Astrocyte (in vitro differentiated cells and primary cell): ENCODE data around the gene KCP. TPM values are rescaled to one million over a fixed set of nuclear protein-coding genes. Genes with fewer than 3 reads are reported as not detected.

ENCODE experiments used
- DNase-seq: peaks from one replicate; pipeline ENCODE4 v3.0.0-alpha.2; 2010; ENCODE audit warnings: low read depth
- FAIRE-seq: peaks from 2 replicates; lab custom pipeline; 2011; peaks lifted over from hg19 to GRCh38; lab: Jason Lieb, UNC
- H2AFZ ChIP-seq: 2 replicates; pipeline ENCODE4 v1.6.0; 2012; ENCODE audit warnings: low read depth, low read length, inconsistent platforms
- H3K27ac ChIP-seq: 2 replicates; pipeline ENCODE4 v1.5.1; 2011; ENCODE audit warnings: low read depth, low read length, inconsistent platforms
- H3K27me3 ChIP-seq: 2 replicates; pipeline ENCODE4 v1.6.0; 2011; ENCODE audit warnings: low read length, inconsistent platforms; ENCODE audit not compliant: insufficient read depth
- H3K36me3 ChIP-seq: 2 replicates; pipeline ENCODE4 v1.5.1; 2011; ENCODE audit warnings: low read length, inconsistent platforms; ENCODE audit not compliant: insufficient read depth
- H3K4me1 ChIP-seq: 2 replicates; pipeline ENCODE4 v1.5.1; 2011; ENCODE audit warnings: low read length, inconsistent platforms; ENCODE audit not compliant: insufficient read depth
- H3K4me2 ChIP-seq: 2 replicates; pipeline ENCODE4 v1.6.0; 2012; ENCODE audit warnings: low read length, inconsistent platforms
- H3K4me3 ChIP-seq: 2 replicates; pipeline ENCODE4 v1.5.1; 2011; ENCODE audit warnings: low read depth, mild to moderate bottlenecking, low read length, inconsistent platforms; ENCODE audit not compliant: insufficient read depth
- H3K79me2 ChIP-seq: 2 replicates; pipeline ENCODE4 v1.6.0; 2012; ENCODE audit warnings: mild to moderate bottlenecking, low read length, inconsistent platforms; ENCODE audit not compliant: insufficient read depth
- H3K9ac ChIP-seq: 2 replicates; pipeline ENCODE4 v1.6.0; 2012; ENCODE audit warnings: mild to moderate bottlenecking, low read length, inconsistent platforms
- H3K9me3 ChIP-seq: 2 replicates; pipeline ENCODE4 v1.5.1; 2012; ENCODE audit warnings: low read depth, mild to moderate bottlenecking, low read length, inconsistent platforms; ENCODE audit not compliant: insufficient read depth
- H4K20me1 ChIP-seq: 2 replicates; pipeline ENCODE4 v1.6.0; 2012; ENCODE audit warnings: low read length, inconsistent platforms; ENCODE audit not compliant: insufficient read depth
- H3K27ac Mint-ChIP-seq: one replicate; pipeline ENCODE4 v1.8.0; 2021; ENCODE audit warnings: mild to moderate bottlenecking, mixed read lengths; ENCODE audit not compliant: unreplicated experiment
- H3K27me3 Mint-ChIP-seq: one replicate; pipeline ENCODE4 v1.8.0; 2021; ENCODE audit warnings: low read depth, mixed read lengths; ENCODE audit not compliant: unreplicated experiment
- H3K36me3 Mint-ChIP-seq: one replicate; pipeline ENCODE4 v1.8.0; 2021; ENCODE audit warnings: low read depth, mixed read lengths; ENCODE audit not compliant: unreplicated experiment
- H3K4me1 Mint-ChIP-seq: one replicate; pipeline ENCODE4 v1.8.0; 2021; ENCODE audit warnings: low read depth, mixed read lengths; ENCODE audit not compliant: unreplicated experiment
- H3K4me3 Mint-ChIP-seq: one replicate; pipeline ENCODE4 v1.8.0; 2021; ENCODE audit warnings: mild to moderate bottlenecking, moderate library complexity, mixed read lengths; ENCODE audit not compliant: unreplicated experiment
- H3K9me3 Mint-ChIP-seq: one replicate; pipeline ENCODE4 v1.8.0; 2021; ENCODE audit warnings: mild to moderate bottlenecking, mixed read lengths; ENCODE audit not compliant: unreplicated experiment
- CTCF ChIP-seq: IDR thresholded peaks from 2 replicates; pipeline ENCODE4 v1.5.1; 2011; ENCODE audit warnings: low read depth, mild to moderate bottlenecking, inconsistent platforms, low read length, moderate library complexity; ENCODE audit not compliant: insufficient read depth
- EZH2 ChIP-seq: IDR thresholded peaks from 2 replicates; pipeline ENCODE4 v1.6.1; 2012; ENCODE audit warnings: mild to moderate bottlenecking, low read length, inconsistent platforms; ENCODE audit not compliant: insufficient read depth
- total RNA-seq: library from RNA; stranded (reverse); gene quantifications from 2 replicates; pipeline ENCODE4 v1.2.1, GENCODE V29; 2021

Gene KCP
- total RNA-seq, 1 donor from 2014 or later = 0.20 TPM

DNA sequence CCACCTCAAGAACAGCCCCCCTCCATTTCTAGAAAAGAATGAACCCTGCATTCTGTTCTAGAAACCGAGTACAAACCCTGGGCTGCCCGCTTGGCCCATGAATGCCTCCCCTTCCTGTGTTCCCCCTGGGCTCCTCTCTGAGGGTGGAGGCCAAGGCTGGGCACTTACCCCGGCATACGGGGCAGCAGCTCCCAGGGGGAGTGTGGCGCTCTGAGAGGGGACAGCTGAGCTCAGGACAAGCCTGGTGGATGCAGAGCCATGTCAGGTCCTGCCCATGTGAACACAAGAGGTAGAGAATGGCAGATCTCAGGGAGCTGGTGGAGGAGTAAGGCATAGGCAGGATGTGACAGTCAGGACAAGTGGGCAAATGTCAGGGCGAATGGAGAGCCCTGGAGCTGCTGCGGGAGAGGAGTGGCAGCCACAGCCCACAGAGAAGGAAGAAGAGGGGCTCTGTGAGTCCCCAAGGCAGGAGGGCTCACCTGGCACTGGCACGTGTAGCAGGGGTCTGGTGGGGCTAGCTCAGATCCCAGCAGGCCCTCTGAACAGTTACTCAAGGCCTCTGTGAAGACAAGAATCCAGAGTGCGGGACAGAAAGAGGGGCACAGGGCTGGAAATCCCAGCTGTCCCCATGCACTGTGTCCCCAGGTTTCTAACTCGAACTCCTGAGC lies 28.9 kb downstream of the KCP start:
- peaks cover 4% of the 10 kb centered on the region for H3K27me3 ChIP-seq
- Mint-ChIP-seq H3K27me3 (peaks cover 43% of the 10 kb centered on the region), H3K36me3 (no peaks in the 10 kb centered on the region), H3K9me3 (no peaks in the 10 kb centered on the region), H3K4me1 (no peaks in the 10 kb centered on the region), H3K4me3 (no peak overlapping the region), H3K27ac (no peak overlapping the region)
- no peaks in the 10 kb centered on the region for H3K36me3 ChIP-seq
- TF ChIP-seq EZH2 (no peak), CTCF (no peak)
- no peaks in the 10 kb centered on the region for H3K79me2 ChIP-seq
- H4K20me1 ChIP-seq = no peaks in the 10 kb centered on the region
- H2AFZ ChIP-seq = no peak overlapping the region
- FAIRE-seq (no peak), DNase-seq (no peak)
- no peak overlapping the region for H3K9ac ChIP-seq
- no peaks in the 10 kb centered on the region for H3K9me3 ChIP-seq
- no peak overlapping the region for H3K4me2 ChIP-seq
- no peak overlapping the region for H3K27ac ChIP-seq
- H3K4me3 ChIP-seq = no peak overlapping the region
- H3K4me1 ChIP-seq = no peaks in the 10 kb centered on the region

DNA sequence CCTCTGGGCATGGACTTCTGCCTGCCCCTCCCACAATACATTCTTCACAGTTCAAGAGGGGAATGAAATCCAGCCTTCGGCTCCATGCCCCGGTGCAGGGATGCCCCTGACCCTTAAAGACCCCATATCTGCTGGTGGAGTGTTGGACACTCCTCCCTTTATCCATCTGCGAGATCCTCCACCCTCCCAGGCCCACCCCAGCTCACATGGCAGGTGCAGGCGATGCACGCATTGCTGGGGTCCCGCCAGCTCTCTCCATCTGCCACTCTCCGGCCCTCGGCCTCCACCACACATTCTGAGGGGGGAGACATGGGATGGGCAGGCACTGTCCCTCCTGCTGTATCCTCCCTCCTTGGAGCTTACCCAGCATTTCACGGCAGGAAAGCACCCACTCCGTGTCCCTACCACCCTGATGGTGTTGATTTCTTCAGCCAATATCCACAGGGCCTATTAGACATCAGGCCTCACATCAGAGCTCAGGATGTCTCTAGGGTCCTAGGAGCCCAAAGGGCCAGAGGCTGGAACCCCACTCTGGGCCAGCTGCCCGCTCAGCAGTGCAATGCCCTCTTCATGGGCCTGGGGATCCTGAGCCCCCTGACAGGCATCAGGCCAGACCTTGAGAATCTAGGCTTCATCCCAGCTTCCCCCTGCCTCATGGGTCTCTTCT lies 29.6 kb downstream of the KCP start:
- Histone ChIP-seq H3K4me2 (no peak overlapping the region), H3K27me3 (peaks cover 4% of the 10 kb centered on the region), H3K9ac (no peak overlapping the region), H3K9me3 (no peaks in the 10 kb centered on the region), H3K36me3 (no peaks in the 10 kb centered on the region), H2AFZ (no peak overlapping the region), H3K4me3 (no peak overlapping the region), H3K4me1 (no peaks in the 10 kb centered on the region), H3K27ac (no peak overlapping the region), H4K20me1 (no peaks in the 10 kb centered on the region), H3K79me2 (no peaks in the 10 kb centered on the region)
- Mint-ChIP-seq H3K4me1 (no peaks in the 10 kb centered on the region), H3K4me3 (no peak overlapping the region), H3K27me3 (peaks cover 45% of the 10 kb centered on the region), H3K9me3 (no peaks in the 10 kb centered on the region), H3K27ac (no peak overlapping the region), H3K36me3 (no peaks in the 10 kb centered on the region)
- no peak for DNase-seq
- no peak for FAIRE-seq
- TF ChIP-seq CTCF (no peak), EZH2 (no peak)
